ENCODE results near the gene VWA5B1. TPM values are rescaled to one million over a fixed set of nuclear protein-coding genes. Genes with fewer than 3 reads are reported as not detected.

VWA5B1 gene
- total and polyA plus RNA-seq, 8 donors: not detected

GRCh38 chr1:20347699-20348098 lies 57.0 kb downstream of the VWA5B1 start:
- 71 to 88% (median 82%) methylated on average over 2 of the region's 2 CpGs for WGBS, 5 donors

GRCh38 chr1:20348326-20348915 lies 57.7 kb downstream of the VWA5B1 start:
- no peak overlapping the region for H3K4me3 ChIP-seq
- no peaks in the 10 kb centered on the region for H3K36me3 ChIP-seq
- peaks cover 4 to 12% (median 11%) of the 10 kb centered on the region in 4 donors for H3K9me3 ChIP-seq
- H3K27me3 ChIP-seq: peaks cover 6 to 49% (median 26%) of the 10 kb centered on the region in 3 donors
- peaks cover 0 to 7% (median 4%) of the 10 kb centered on the region in 4 donors for H3K4me1 ChIP-seq
- H3K27ac ChIP-seq: no peak overlapping the region
- DNase-seq: no peak
- 78 to 88% (median 80%) methylated on average over 10 to 13 of the region's 13 CpGs for WGBS, 5 donors
- no peak for TF ChIP-seq POLR2A (IDR thresholded peaks at IDR 0.05)
- no peak for TF ChIP-seq POLR2AphosphoS5 (IDR thresholded peaks at IDR 0.05)
- TF ChIP-seq, protein P1, sequence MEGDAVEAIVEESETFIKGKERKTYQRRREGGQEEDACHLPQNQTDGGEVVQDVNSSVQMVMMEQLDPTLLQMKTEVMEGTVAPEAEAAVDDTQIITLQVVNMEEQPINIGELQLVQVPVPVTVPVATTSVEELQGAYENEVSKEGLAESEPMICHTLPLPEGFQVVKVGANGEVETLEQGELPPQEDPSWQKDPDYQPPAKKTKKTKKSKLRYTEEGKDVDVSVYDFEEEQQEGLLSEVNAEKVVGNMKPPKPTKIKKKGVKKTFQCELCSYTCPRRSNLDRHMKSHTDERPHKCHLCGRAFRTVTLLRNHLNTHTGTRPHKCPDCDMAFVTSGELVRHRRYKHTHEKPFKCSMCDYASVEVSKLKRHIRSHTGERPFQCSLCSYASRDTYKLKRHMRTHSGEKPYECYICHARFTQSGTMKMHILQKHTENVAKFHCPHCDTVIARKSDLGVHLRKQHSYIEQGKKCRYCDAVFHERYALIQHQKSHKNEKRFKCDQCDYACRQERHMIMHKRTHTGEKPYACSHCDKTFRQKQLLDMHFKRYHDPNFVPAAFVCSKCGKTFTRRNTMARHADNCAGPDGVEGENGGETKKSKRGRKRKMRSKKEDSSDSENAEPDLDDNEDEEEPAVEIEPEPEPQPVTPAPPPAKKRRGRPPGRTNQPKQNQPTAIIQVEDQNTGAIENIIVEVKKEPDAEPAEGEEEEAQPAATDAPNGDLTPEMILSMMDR (IDR thresholded peaks at IDR 0.05): no peak
- TF ChIP-seq EP300 (IDR thresholded peaks at IDR 0.05): no peak
- intact Hi-C loops (cut with DNase I; ENCODE audit: low total_unique reads): no loop called here

More at GRCh38 chr1:20347699-20348098, 57.0 kb downstream of the VWA5B1 start:
- Histone ChIP-seq H3K4me3 (no peak overlapping the region), H3K36me3 (no peaks in the 10 kb centered on the region), H3K4me1 (peaks cover 0 to 14% (median 11%) of the 10 kb centered on the region in 4 donors), H3K27ac (no peak overlapping the region), H3K9me3 (peaks cover 4 to 12% (median 11%) of the 10 kb centered on the region in 4 donors), H3K27me3 (peaks cover 6 to 54% (median 33%) of the 10 kb centered on the region in 3 donors)
- no peak for TF ChIP-seq POLR2A (IDR thresholded peaks at IDR 0.05)
- no peak for TF ChIP-seq EP300 (IDR thresholded peaks at IDR 0.05)
- no peak for TF ChIP-seq POLR2AphosphoS5 (IDR thresholded peaks at IDR 0.05)
- DNase-seq: no peak
- intact Hi-C loops (cut with DNase I; ENCODE audit: low total_unique reads): no loop called here

- no peaks in the 10 kb centered on the region for H3K36me3 ChIP-seq
- no peak for TF ChIP-seq EP300 (IDR thresholded peaks at IDR 0.05)
- TF ChIP-seq, protein P1 (IDR thresholded peaks at IDR 0.05): no peak
- no peak for TF ChIP-seq POLR2AphosphoS5 (IDR thresholded peaks at IDR 0.05)
- no peak for TF ChIP-seq POLR2A (IDR thresholded peaks at IDR 0.05)
- no peak overlapping the region for H3K27ac ChIP-seq
- no peak overlapping the region for H3K4me3 ChIP-seq
- intact Hi-C loops (cut with DNase I; ENCODE audit: low total_unique reads): no loop called here
- DNase-seq: no peak
- WGBS, 5 donors: 80 to 92% (median 88%) methylated on average over 5 of the region's 5 CpGs
- H3K9me3 ChIP-seq: peaks cover 4 to 12% (median 11%) of the 10 kb centered on the region in 4 donors
- H3K4me1 ChIP-seq: no peaks in the 10 kb centered on the region
- H3K27me3 ChIP-seq: peaks cover 0 to 49% (median 16%) of the 10 kb centered on the region in 3 donors
These were observed 58.9 kb downstream of the VWA5B1 start for GRCh38 chr1:20349561-20349960.

GRCh38 chr1:20349971-20350370 lies 59.3 kb downstream of the VWA5B1 start:
- no peaks in the 10 kb centered on the region for H3K4me1 ChIP-seq
- no peak overlapping the region for H3K4me3 ChIP-seq
- H3K27me3 ChIP-seq: peaks cover 0 to 45% (median 12%) of the 10 kb centered on the region in 3 donors
- intact Hi-C loops (cut with DNase I; ENCODE audit: low total_unique reads): no loop called here
- no peak overlapping the region for H3K27ac ChIP-seq
- 83 to 89% (median 85%) methylated on average over 12 of the region's 12 CpGs for WGBS, 5 donors
- no peak for DNase-seq
- peaks cover 4 to 12% (median 11%) of the 10 kb centered on the region in 4 donors for H3K9me3 ChIP-seq
- no peaks in the 10 kb centered on the region for H3K36me3 ChIP-seq
- TF ChIP-seq, protein P1 (IDR thresholded peaks at IDR 0.05): no peak
- TF ChIP-seq POLR2AphosphoS5 (IDR thresholded peaks at IDR 0.05): no peak
- no peak for TF ChIP-seq EP300 (IDR thresholded peaks at IDR 0.05)
- TF ChIP-seq POLR2A (IDR thresholded peaks at IDR 0.05): no peak

GRCh38 chr1:20350421-20350820 lies 59.7 kb downstream of the VWA5B1 start:
- intact Hi-C loops (cut with DNase I; ENCODE audit: low total_unique reads): no loop called here
- H3K36me3 ChIP-seq: no peaks in the 10 kb centered on the region
- H3K27ac ChIP-seq: no peak overlapping the region
- 85 to 95% (median 92%) methylated on average over 7 of the region's 7 CpGs for WGBS, 5 donors
- no peak for DNase-seq
- no peak for TF ChIP-seq POLR2AphosphoS5 (IDR thresholded peaks at IDR 0.05)
- TF ChIP-seq POLR2A (IDR thresholded peaks at IDR 0.05): no peak
- TF ChIP-seq, protein P1 (IDR thresholded peaks at IDR 0.05): no peak
- no peak for TF ChIP-seq EP300 (IDR thresholded peaks at IDR 0.05)
- no peaks in the 10 kb centered on the region for H3K4me1 ChIP-seq
- H3K27me3 ChIP-seq: peaks cover 0 to 42% (median 7%) of the 10 kb centered on the region in 3 donors
- peaks cover 4 to 12% (median 11%) of the 10 kb centered on the region in 4 donors for H3K9me3 ChIP-seq
- H3K4me3 ChIP-seq: no peak overlapping the region

Data from stomach (tissue), 9 donors.